Activated CD4-positive, CD25-positive, alpha-beta regulatory T cell treated with anti-CD3 and anti-CD28 coated beads, Interleukin-2, amount 50 U/mL, for 16 hours (primary cell): ENCODE measurements around the gene NOL4L.

Experiments
- DNase-seq: peaks from one replicate; pipeline ENCODE4 v3.0.0-alpha.2; 2020; ENCODE audit warnings: low read depth, low spot score

Gene NOL4L

GRCh38 chr20:32447136-32448027 is 137.8 kb downstream of the NOL4L start:
- no peak for DNase-seq

GRCh38 chr20:32446301-32447100 is 138.6 kb downstream of the NOL4L start:
- DNase-seq, result no peak

- DNase-seq, result no peak
These were observed 139.4 kb downstream of the NOL4L start for GRCh38 chr20:32445539-32446273.

- no peak for DNase-seq
These were observed 140.5 kb downstream of the NOL4L start for GRCh38 chr20:32444474-32445220.

GRCh38 chr20:32443386-32443974 is 141.7 kb downstream of the NOL4L start:
- DNase-seq, result no peak

GRCh38 chr20:32442630-32443373 is 142.3 kb downstream of the NOL4L start:
- DNase-seq, result no peak

- DNase-seq, result no peak
These were observed 143.5 kb downstream of the NOL4L start for GRCh38 chr20:32441638-32442037.

GRCh38 chr20:32440758-32441078 is 144.4 kb downstream of the NOL4L start:
- no peak for DNase-seq

- DNase-seq, result no peak
These were observed 144.9 kb downstream of the NOL4L start for GRCh38 chr20:32440069-32440757.

- DNase-seq, result no peak
These were observed 145.9 kb downstream of the NOL4L start for GRCh38 chr20:32439132-32439829.

GRCh38 chr20:32438331-32438858 is 146.7 kb downstream of the NOL4L start:
- DNase-seq, result no peak

GRCh38 chr20:32437391-32438074 is 147.6 kb downstream of the NOL4L start:
- no peak for DNase-seq

GRCh38 chr20:32436968-32437367 is 148.2 kb downstream of the NOL4L start:
- no peak for DNase-seq

GRCh38 chr20:32436142-32436861 is 148.8 kb downstream of the NOL4L start:
- no peak for DNase-seq

GRCh38 chr20:32435449-32436107 is 149.6 kb downstream of the NOL4L start:
- DNase-seq, result no peak

GRCh38 chr20:32434434-32434833 is 150.7 kb downstream of the NOL4L start:
- no peak for DNase-seq
